Tibial nerve (tissue), 4 donors: ENCODE results near the gene PTMS. TPM values are rescaled to one million over a fixed set of nuclear protein-coding genes. Genes with fewer than 3 reads are reported as not detected.

Experiments
- DNase-seq, 2 donors: peaks; one replicate each; pipeline ENCODE4 v3.0.0-alpha.2; 2019; ENCODE audit warnings: low spot score in 2 of 2
- H3K27ac ChIP-seq, 4 donors: fragments of 200-600 bp; sonication (generic) in 3 of 4; one replicate each; pipeline ENCODE4 v1.5.1; 2017 to 2019; ENCODE audit warnings: mild to moderate bottlenecking in 1 of 4
- H3K27me3 ChIP-seq, 2 donors: fragments of 200-600 bp; sonication (generic) in 1 of 2; one replicate each; pipeline versions ENCODE4 v1.5.1 to v1.6.0; 2017 to 2019
- H3K36me3 ChIP-seq, 3 donors: fragments of 200-600 bp; sonication (generic); one replicate each; pipeline ENCODE4 v1.5.1; 2018 to 2019
- H3K4me1 ChIP-seq, 4 donors: fragments of 200-600 bp; sonication (generic) in 3 of 4; one replicate each; pipeline ENCODE4 v1.5.1; 2017 to 2019
- H3K4me3 ChIP-seq, 4 donors: fragments of 200-600 bp; sonication (generic) in 3 of 4; one replicate each; pipeline ENCODE4 v1.5.1; 2017 to 2019; ENCODE audit warnings: mild to moderate bottlenecking in 1 of 4, moderate library complexity in 1 of 4
- H3K9me3 ChIP-seq, 4 donors: fragments of 200-600 bp; sonication (generic) in 3 of 4; one replicate each; pipeline ENCODE4 v1.5.1; 2017 to 2019
- CTCF ChIP-seq, 5 experiments: fragments of 200-600 bp in 3 of 5; fragments of 450-650 bp in 2 of 5; sonication (generic) in 3 of 5; IDR thresholded peaks; one replicate each; pipeline ENCODE4 v1.5.1; 2016 to 2019; ENCODE audit warnings: antibody characterized with exemption in 5 of 5, mild to moderate bottlenecking in 3 of 5, moderate library complexity in 2 of 5
- EP300 ChIP-seq, 2 donors: sonication (generic); formaldehyde crosslinking; IDR thresholded peaks; one replicate each; pipeline ENCODE4 v1.6.1; 2017; ENCODE audit warnings: antibody characterized with exemption in 2 of 2, mild to moderate bottlenecking in 1 of 2
- POLR2A ChIP-seq, 2 donors: fragments of 450-650 bp; IDR thresholded peaks; one replicate each; pipeline ENCODE4 v1.6.1; 2017; ENCODE audit warnings: antibody characterized with exemption in 2 of 2, mild to moderate bottlenecking in 2 of 2, moderate library complexity in 2 of 2
- WGBS, 2 donors: methylation state at CpG; one replicate each; pipeline ENCODE4 v1.1.5; 2018; 5-methylcytosine and 5-hydroxymethylcytosine counted together
- total RNA-seq, 4 donors: library from RNA; depleted of rRNA; stranded (reverse); fragments of >200 nt; gene quantifications; one replicate each; pipeline ENCODE4 v1.1.0, GENCODE V29; 2016

The PTMS gene
- total RNA-seq, 4 donors from 2014 or later: 112 to 225 (median 174) TPM

GRCh38 chr12:6771509-6772330 is 5.6 kb downstream of the PTMS start:
- Histone ChIP-seq H3K4me1 (peaks cover 3 to 66% (median 31%) of the 10 kb centered on the region in 4 donors), H3K4me3 (peak overlapping the region in 2 of 4 donors; percentile 16 to 32)

GRCh38 chr12:6772331-6772695 is 6.2 kb downstream of the PTMS start, which contains the start of gene LAG3:
TSS of gene LAG3 (plus strand) at chr12:6772520. CDS start at chr12:6772853, 333 bp downstream.
- peak within 1 kb of the TSS in 2 of 4 donors; percentile 16 to 32 for H3K4me3 ChIP-seq
- no peaks in the 10 kb centered on the region for H3K27me3 ChIP-seq
- H3K36me3 ChIP-seq: peaks cover 0 to 41% (median 0%) of the 10 kb centered on the region in 3 donors
- DNase-seq: no peak
- WGBS, 2 donors: 36 to 47% methylated on average over 15 of the region's 15 CpGs
- no peaks in the 10 kb centered on the region for H3K9me3 ChIP-seq
- peaks cover 3 to 66% (median 31%) of the 10 kb centered on the region in 4 donors for H3K4me1 ChIP-seq
- peak within 1 kb of the TSS in 3 of 4 donors; percentile 59 to 96 (median 75) for H3K27ac ChIP-seq
- TF ChIP-seq EP300 (IDR thresholded peaks at IDR 0.05) (no peak), POLR2A (IDR thresholded peaks at IDR 0.05) (no peak), CTCF (IDR thresholded peaks at IDR 0.05) (no peak)

More at GRCh38 chr12:6771509-6772330, 5.6 kb downstream of the PTMS start:
- DNase-seq: no peak
- peak overlapping the region in 3 of 4 donors; percentile 57 to 96 (median 75) for H3K27ac ChIP-seq
- TF ChIP-seq CTCF (IDR thresholded peaks at IDR 0.05): no peak
- TF ChIP-seq EP300 (IDR thresholded peaks at IDR 0.05): peak in 1 of 2 donors; percentile 43
- TF ChIP-seq POLR2A (IDR thresholded peaks at IDR 0.05): no peak
- H3K9me3 ChIP-seq: no peaks in the 10 kb centered on the region
- H3K27me3 ChIP-seq: no peaks in the 10 kb centered on the region
- peaks cover 0 to 41% (median 0%) of the 10 kb centered on the region in 3 donors for H3K36me3 ChIP-seq
- WGBS, 2 donors: 73% methylated on average over 12 of the region's 12 CpGs

GRCh38 chr12:6772726-6773589 is 6.8 kb downstream of the PTMS start:
- no peak for DNase-seq
- 65 to 74% methylated on average over 20 to 21 of the region's 21 CpGs for WGBS, 2 donors
- TF ChIP-seq CTCF (IDR thresholded peaks at IDR 0.05) (no peak), POLR2A (IDR thresholded peaks at IDR 0.05) (no peak), EP300 (IDR thresholded peaks at IDR 0.05) (no peak)
- peaks cover 0 to 41% (median 0%) of the 10 kb centered on the region in 3 donors for H3K36me3 ChIP-seq
- H3K4me1 ChIP-seq: peaks cover 3 to 63% (median 30%) of the 10 kb centered on the region in 4 donors
- peak overlapping the region in 2 of 4 donors; percentile 27 to 32 for H3K4me3 ChIP-seq
- no peaks in the 10 kb centered on the region for H3K9me3 ChIP-seq
- H3K27ac ChIP-seq: peak overlapping the region in 3 of 4 donors; percentile 59 to 96 (median 75)
- H3K27me3 ChIP-seq: no peaks in the 10 kb centered on the region

GRCh38 chr12:6773590-6774351 is 7.6 kb downstream of the PTMS start:
- TF ChIP-seq POLR2A (IDR thresholded peaks at IDR 0.05): no peak
- TF ChIP-seq EP300 (IDR thresholded peaks at IDR 0.05): no peak
- TF ChIP-seq CTCF (IDR thresholded peaks at IDR 0.05): no peak
- H3K4me1 ChIP-seq: peaks cover under 1 to 63% (median 25%) of the 10 kb centered on the region in 4 donors

More at GRCh38 chr12:6773590-6774351, 7.6 kb downstream of the PTMS start:
- H3K36me3 ChIP-seq: peaks cover 0 to 41% (median 0%) of the 10 kb centered on the region in 3 donors
- 36 to 44% methylated on average over 17 to 41 of the region's 60 CpGs for WGBS, 2 donors
- peak overlapping the region in 1 of 4 donors; percentile 59 for H3K27ac ChIP-seq
- DNase-seq: no peak
- no peaks in the 10 kb centered on the region for H3K27me3 ChIP-seq
- H3K4me3 ChIP-seq: peak overlapping the region in 2 of 4 donors; percentile 25 to 27
- H3K9me3 ChIP-seq: no peaks in the 10 kb centered on the region
